HepG2 (cell line): ENCODE measurements around the gene TOB2. TPM values are rescaled to one million over a fixed set of nuclear protein-coding genes. Genes with fewer than 3 reads are reported as not detected.

Experiments used
- GABPA ChIP-seq, 2 experiments: IDR thresholded peaks; 2 replicates each; pipeline ENCODE4 v1.6.1; 2011 to 2016; ENCODE audit warnings: low read depth in 2 of 2, low read length in 1 of 2, missing biosample characterization in 1 of 2, missing genetic modification characterization in 1 of 2
- KLF16 ChIP-seq, 2 experiments: sonication (generic) in 1 of 2; formaldehyde crosslinking in 1 of 2; IDR thresholded peaks; 2 replicates each; pipeline versions ENCODE4 v1.6.1 to v1.8.0; 2016 to 2023; ENCODE audit warnings: missing genetic modification reagents in 2 of 2, missing compliant biosample characterization in 1 of 2
- MTA3 ChIP-seq: sonication (generic); formaldehyde crosslinking; IDR thresholded peaks from 2 replicates; pipeline ENCODE4 v1.4.0; 2020; ENCODE audit warnings: missing genetic modification reagents
- NR2F2 ChIP-seq: IDR thresholded peaks from 2 replicates; pipeline ENCODE4 v1.6.1; 2012; ENCODE audit warnings: low read depth, inconsistent platforms, borderline replicate concordance
- POLR2A ChIP-seq, 2 experiments: IDR thresholded peaks; 2 replicates each; pipeline ENCODE4 v1.6.1; 2011; ENCODE audit warnings: low read depth in 2 of 2, low read length in 2 of 2, mild to moderate bottlenecking in 1 of 2, moderate library complexity in 1 of 2; ENCODE audit not compliant: insufficient read depth in 1 of 2
- PPARG ChIP-seq: conservative IDR thresholded peaks from 2 replicates; pipeline ENCODE4 v1.6.1; 2016; ENCODE audit warnings: missing biosample characterization, missing genetic modification reagents
- RBFOX2 ChIP-seq: fragments of 200-400 bp; formaldehyde crosslinking; IDR thresholded peaks from 2 replicates; pipeline ENCODE4 v1.6.1; 2017; ENCODE audit warnings: low read depth, mild to moderate bottlenecking, low read length
- RFXANK ChIP-seq: IDR thresholded peaks from 2 replicates; pipeline ENCODE4 v1.6.1; 2016
- SYNCRIP ChIP-seq: fragments of 200-400 bp; formaldehyde crosslinking; IDR thresholded peaks from 2 replicates; pipeline ENCODE4 v1.6.1; 2018; ENCODE audit warnings: mild to moderate bottlenecking, low read depth, low read length; ENCODE audit not compliant: insufficient read depth
- TP53 ChIP-seq: sonication (generic); formaldehyde crosslinking; conservative IDR thresholded peaks from 2 replicates; pipeline ENCODE4 v1.4.0; 2020; ENCODE audit warnings: missing genetic modification reagents
- ZBTB10 ChIP-seq: sonication (generic); formaldehyde crosslinking; IDR thresholded peaks from 2 replicates; pipeline ENCODE4 v1.4.0; 2020; ENCODE audit warnings: missing genetic modification reagents, borderline replicate concordance
- ZFAT ChIP-seq: sonication (generic); formaldehyde crosslinking; conservative IDR thresholded peaks from 2 replicates; pipeline ENCODE4 v1.8.1; 2023; ENCODE audit warnings: missing genetic modification reagents, inconsistent platforms
- ZFP90 ChIP-seq: sonication (generic); formaldehyde crosslinking; IDR thresholded peaks from 2 replicates; pipeline ENCODE4 v1.8.0; 2022; ENCODE audit warnings: missing genetic modification reagents, mild to moderate bottlenecking, inconsistent platforms, borderline replicate concordance
- ZNF160 ChIP-seq: sonication (generic); formaldehyde crosslinking; IDR thresholded peaks from 2 replicates; pipeline ENCODE4 v1.8.0; 2022; ENCODE audit warnings: mild to moderate bottlenecking, inconsistent platforms, missing genetic modification reagents
- ZNF251 ChIP-seq: sonication (generic); formaldehyde crosslinking; IDR thresholded peaks from 2 replicates; pipeline ENCODE4 v1.9.0; 2021; ENCODE audit warnings: mild to moderate bottlenecking, missing genetic modification reagents
- ZNF3 ChIP-seq: IDR thresholded peaks from 2 replicates; pipeline ENCODE4 v1.7.0; 2017; ENCODE audit warnings: inconsistent platforms
- ZNF354B ChIP-seq: sonication (generic); formaldehyde crosslinking; IDR thresholded peaks from 2 replicates; pipeline ENCODE4 v1.8.0; 2022; ENCODE audit warnings: mild to moderate bottlenecking, missing genetic modification reagents
- ZNF776 ChIP-seq: sonication (generic); formaldehyde crosslinking; IDR thresholded peaks from 2 replicates; pipeline ENCODE4 v1.4.0; 2020; ENCODE audit warnings: mild to moderate bottlenecking, missing genetic modification reagents
- ZNF878 ChIP-seq: sonication (generic); formaldehyde crosslinking; IDR thresholded peaks from 2 replicates; pipeline ENCODE4 v1.8.1; 2023; ENCODE audit warnings: mild to moderate bottlenecking, missing genetic modification reagents, moderate library complexity
- polyA plus RNA-seq, 8 experiments: library from polyadenylated mRNA; depleted of rRNA in 3 of 8; stranded (reverse) in 7 of 8; unstranded in 1 of 8; fragments of >200 nt; fragmentation: Illumina TruSeq in 4 of 8; extraction: Trizol in 4 of 8; gene quantifications; 2 replicates each; pipeline versions ENCODE4 v1.2.1 to v1.2.3, GENCODE V29; 2011 to 2016; ENCODE audit warnings: low read depth in 4 of 8, missing spikeins in 1 of 8, mixed read lengths in 1 of 8; ENCODE audit not compliant: insufficient read depth in 1 of 8
- total RNA-seq, 5 experiments: library from RNA; depleted of rRNA; stranded (reverse); fragments of >200 nt; fragmentation: Illumina TruSeq; extraction: Trizol; gene quantifications; 2 replicates each; pipeline ENCODE4 v1.2.3, GENCODE V29; 2016; ENCODE audit warnings: low read depth in 1 of 5
- TF ChIP-seq, protein P1 (sequence below): sonication (generic); formaldehyde crosslinking; IDR thresholded peaks from 2 replicates; pipeline ENCODE4 v1.9.0; 2021; ENCODE audit warnings: missing genetic modification reagents, mild to moderate bottlenecking, borderline replicate concordance
- TF ChIP-seq, protein P2 (sequence below): sonication (generic); formaldehyde crosslinking; IDR thresholded peaks from 2 replicates; pipeline ENCODE4 v1.4.0; 2020; ENCODE audit warnings: missing genetic modification reagents, low read depth, mild to moderate bottlenecking, borderline replicate concordance
- TF ChIP-seq, protein P3 (sequence below): sonication (generic); formaldehyde crosslinking; IDR thresholded peaks from 2 replicates; pipeline ENCODE4 v1.8.1; 2023; ENCODE audit warnings: mild to moderate bottlenecking, moderate library complexity, missing genetic modification reagents

Gene TOB2
- total and polyA plus RNA-seq, 2 of the 13 experiments (the other 11 are each of a cell fraction or from before 2014, with no cell fraction given) = 12.2 to 13.7 TPM

DNA sequence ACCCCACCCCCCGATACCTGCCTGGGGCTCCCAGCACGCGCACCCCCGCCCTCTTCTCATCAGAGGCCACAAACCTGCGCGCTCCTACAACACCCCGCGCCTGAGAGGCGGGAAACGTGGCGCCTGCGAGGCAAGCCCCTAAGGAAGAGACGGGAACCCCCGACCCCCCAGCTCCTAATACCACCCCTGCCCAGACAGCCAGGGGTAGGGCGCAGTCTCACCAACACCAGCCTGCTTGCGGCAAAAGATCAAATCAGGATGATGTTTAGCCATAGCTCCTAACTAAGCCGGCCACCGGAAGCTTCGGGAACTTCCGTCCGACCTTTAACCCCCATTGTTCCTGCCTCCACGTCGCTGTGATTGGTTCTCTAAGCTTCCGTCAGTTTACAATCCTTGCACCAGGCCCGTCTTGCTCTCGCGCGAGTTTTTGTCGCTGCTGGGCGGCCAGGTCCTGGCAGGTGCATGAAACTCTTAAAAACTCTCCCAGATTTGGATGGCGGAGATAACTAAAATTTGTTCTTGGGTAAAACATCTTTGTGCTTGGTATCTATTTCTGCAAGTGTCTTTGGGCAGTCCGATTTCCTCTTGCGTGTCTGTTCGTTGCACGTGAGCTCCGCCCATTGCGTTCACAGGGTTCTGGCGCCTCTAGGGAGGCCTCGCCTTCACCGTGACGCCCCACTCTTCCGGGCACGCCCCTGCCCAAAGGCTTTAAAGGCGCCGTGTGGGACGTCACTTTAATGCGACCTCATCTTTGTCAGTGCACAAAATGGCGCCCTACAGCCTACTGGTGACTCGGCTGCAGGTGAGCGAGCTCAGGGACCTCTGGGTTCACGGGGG is 22.0 kb upstream of the TOB2 start, which contains the start of the genes ACO2 and PHF5A (continued):
- peak; percentile 75 to 82 for TF ChIP-seq POLR2A (IDR thresholded peaks at IDR 0.05; ENCODE audit: insufficient read depth in 1 of 2, low read depth in 2 of 2, low read length in 2 of 2)
- 0 out of 2 replicates have a peak, but pooled peaks have one; percentile 16 for TF ChIP-seq TP53
- no peak for TF ChIP-seq MTA3 (CRISPR knock-in tag)
- peak; percentile 10; the same call in 1 of the 2 replicates for TF ChIP-seq PPARG
- TF ChIP-seq ZBTB10 = no peak
- no peak for TF ChIP-seq SYNCRIP
- TF ChIP-seq ZNF354B (CRISPR knock-in tag) = 0 out of 2 replicates have a peak, but pooled peaks have one; percentile 11
- TF ChIP-seq ZNF160 (CRISPR knock-in tag) = 0 out of 2 replicates have a peak, but pooled peaks have one; percentile 17
- TF ChIP-seq, protein P1, sequence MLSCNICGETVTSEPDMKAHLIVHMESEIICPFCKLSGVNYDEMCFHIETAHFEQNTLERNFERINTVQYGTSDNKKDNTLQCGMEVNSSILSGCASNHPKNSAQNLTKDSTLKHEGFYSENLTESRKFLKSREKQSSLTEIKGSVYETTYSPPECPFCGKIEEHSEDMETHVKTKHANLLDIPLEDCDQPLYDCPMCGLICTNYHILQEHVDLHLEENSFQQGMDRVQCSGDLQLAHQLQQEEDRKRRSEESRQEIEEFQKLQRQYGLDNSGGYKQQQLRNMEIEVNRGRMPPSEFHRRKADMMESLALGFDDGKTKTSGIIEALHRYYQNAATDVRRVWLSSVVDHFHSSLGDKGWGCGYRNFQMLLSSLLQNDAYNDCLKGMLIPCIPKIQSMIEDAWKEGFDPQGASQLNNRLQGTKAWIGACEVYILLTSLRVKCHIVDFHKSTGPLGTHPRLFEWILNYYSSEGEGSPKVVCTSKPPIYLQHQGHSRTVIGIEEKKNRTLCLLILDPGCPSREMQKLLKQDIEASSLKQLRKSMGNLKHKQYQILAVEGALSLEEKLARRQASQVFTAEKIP (CRISPR knock-in tag) = no peak
- no peak for TF ChIP-seq RFXANK (CRISPR knock-in tag)
- TF ChIP-seq, protein P2, sequence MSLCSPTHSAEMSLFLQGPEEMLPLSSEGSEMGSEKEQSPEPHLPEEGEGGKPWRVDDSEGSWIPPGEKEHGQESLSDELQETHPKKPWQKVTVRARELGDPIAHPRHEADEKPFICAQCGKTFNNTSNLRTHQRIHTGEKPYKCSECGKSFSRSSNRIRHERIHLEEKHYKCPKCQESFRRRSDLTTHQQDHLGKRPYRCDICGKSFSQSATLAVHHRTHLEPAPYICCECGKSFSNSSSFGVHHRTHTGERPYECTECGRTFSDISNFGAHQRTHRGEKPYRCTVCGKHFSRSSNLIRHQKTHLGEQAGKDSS = no peak
- TF ChIP-seq ZNF3 (CRISPR knock-in tag) = no peak
- 0 out of 2 replicates have a peak, but pooled peaks have one; percentile 57 for TF ChIP-seq NR2F2
- TF ChIP-seq ZNF251 (CRISPR knock-in tag) = 0 out of 2 replicates have a peak, but pooled peaks have one; percentile 63
- no peak for TF ChIP-seq ZFAT (CRISPR knock-in tag)
- no peak for TF ChIP-seq ZNF776 (CRISPR knock-in tag)
- no peak for TF ChIP-seq ZNF878
- TF ChIP-seq KLF16 (CRISPR knock-in tag; IDR thresholded peaks at IDR 0.05) = peak in 1 of 2 experiments; percentile 88; a peak in 2 of 4 replicates
- no peak; the same call in 1 of the 2 replicates for TF ChIP-seq RBFOX2
- peak; percentile 84 for TF ChIP-seq GABPA (IDR thresholded peaks at IDR 0.05; ENCODE audit: low read depth, low read length)
- TF ChIP-seq GABPA (CRISPR knock-in tag; IDR thresholded peaks at IDR 0.05; ENCODE audit: low read depth) = peak; percentile 95
- TF ChIP-seq, protein P3, sequence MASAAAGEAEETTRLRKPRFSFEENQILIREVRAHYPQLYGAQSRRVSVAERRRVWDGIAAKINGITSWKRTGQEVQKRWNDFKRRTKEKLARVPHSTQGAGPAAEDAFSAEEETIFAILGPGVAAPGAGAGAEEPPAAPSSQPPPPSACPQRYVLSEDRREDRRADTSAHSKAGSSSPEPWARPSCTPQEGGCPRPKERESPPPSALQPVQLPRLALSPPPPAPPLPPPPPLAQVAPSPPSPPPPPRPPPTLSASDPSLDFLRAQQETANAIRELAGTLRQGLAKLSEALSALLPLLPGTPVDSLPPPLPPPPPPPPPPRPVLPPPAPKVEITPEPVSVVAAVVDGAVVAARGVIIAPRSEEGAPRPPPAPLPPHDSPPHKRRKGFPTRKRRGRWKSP = peak; percentile 76; the same call in 1 of the 2 replicates
- TF ChIP-seq ZFP90 (CRISPR knock-in tag) = peak; percentile 15; the same call in 1 of the 2 replicates
